Fibroblast of pulmonary artery (primary cell): Measurements from ENCODE around the gene SUSD5.
A peak's percentile ranks its signal among the peaks of the same experiment; 100 is the strongest.

Experiments used
- DNase-seq: peaks from one replicate; pipeline ENCODE4 v3.0.0-alpha.2; 2010; ENCODE audit warnings: low read depth
- H3K4me3 ChIP-seq: replicated peaks from 2 replicates; pipeline ENCODE4 v1.5.1; 2011; ENCODE audit warnings: low read depth, mild to moderate bottlenecking, control low read depth, low read length, moderate library complexity
- CTCF ChIP-seq: IDR thresholded peaks from 2 replicates; pipeline ENCODE4 v1.5.1; 2011; ENCODE audit warnings: mild to moderate bottlenecking, control low read depth, low read length, inconsistent platforms; ENCODE audit errors: missing control alignments

The SUSD5 gene

GRCh38 chr3:33122991-33123390, 95.6 kb downstream of the SUSD5 start:
- DNase-seq, result no peak
- H3K4me3 ChIP-seq, result no peak overlapping the region
- no peak for TF ChIP-seq CTCF

- no peak overlapping the region for H3K4me3 ChIP-seq
- no peak for TF ChIP-seq CTCF
- no peak for DNase-seq
Measured at GRCh38 chr3:33119891-33120290, 98.7 kb downstream of the SUSD5 start.

GRCh38 chr3:33117461-33117860, 101.1 kb downstream of the SUSD5 start:
- no peak for DNase-seq
- TF ChIP-seq CTCF, result no peak
- no peak overlapping the region for H3K4me3 ChIP-seq

- TF ChIP-seq CTCF, result no peak
- DNase-seq, result peak; percentile 89
- H3K4me3 ChIP-seq, result peak overlapping the region; percentile 67
Measured at GRCh38 chr3:33115024-33115768, 103.4 kb downstream of the SUSD5 start.

GRCh38 chr3:33114622-33115023, 104.0 kb downstream of the SUSD5 start:
- peak overlapping the region; percentile 67 for H3K4me3 ChIP-seq
- TF ChIP-seq CTCF, result no peak
- DNase-seq, result no peak

GRCh38 chr3:33113772-33114621, 104.6 kb downstream of the SUSD5 start, which contains the start of gene CRTAP:
Gene CRTAP (plus strand): TSS chr3:33114014. CDS start chr3:33114078, 64 bp downstream.
- no peak for TF ChIP-seq CTCF
- DNase-seq, result peak; percentile 98
- H3K4me3 ChIP-seq, result peak within 1 kb of the TSS; percentile 67
